Measurements from ENCODE around the gene KCNE4. TPM values are rescaled to one million over a fixed set of nuclear protein-coding genes. Genes with fewer than 3 reads are reported as not detected.
A peak's percentile ranks its signal among the peaks of the same experiment; 100 is the strongest.

The KCNE4 gene
- total and polyA plus RNA-seq, 9 of the 15 experiments (the other 6 are each of a cell fraction or from before 2014, with no cell fraction given) = not detected

DNA sequence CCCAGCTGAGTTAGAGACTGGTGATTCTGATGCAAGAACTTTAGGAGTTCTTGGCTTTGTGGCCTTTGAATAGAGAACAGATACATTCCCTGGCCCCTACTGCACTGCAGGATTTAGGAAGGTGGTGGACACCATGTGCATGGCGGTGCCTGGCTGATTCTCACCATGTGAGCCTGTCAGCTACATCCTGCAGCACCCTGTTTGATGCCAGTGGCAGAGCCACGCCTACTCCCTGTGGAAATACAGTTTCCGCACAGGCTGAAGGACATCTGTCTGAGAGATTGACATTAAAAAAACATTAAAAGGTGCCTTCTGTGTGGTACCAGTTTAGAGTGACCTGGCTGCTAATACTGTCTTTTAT lies 50.0 kb downstream of the KCNE4 start:
- in situ Hi-C loops (cut with MboI) (loop anchor here (5.0 kb wide), 1 partner anchor 125 kb away; no protein-coding TSS in a partner anchor), intact Hi-C loops (cut with micrococcal nuclease) (loop anchor here (5.0 kb wide), 1 partner anchor 410 kb away; no protein-coding TSS in a partner anchor)
- 32% methylated on average over 3 of the region's 3 CpGs for WGBS (ENCODE audit: insufficient coverage, low coverage, missing lambda C conversion rate)

DNA sequence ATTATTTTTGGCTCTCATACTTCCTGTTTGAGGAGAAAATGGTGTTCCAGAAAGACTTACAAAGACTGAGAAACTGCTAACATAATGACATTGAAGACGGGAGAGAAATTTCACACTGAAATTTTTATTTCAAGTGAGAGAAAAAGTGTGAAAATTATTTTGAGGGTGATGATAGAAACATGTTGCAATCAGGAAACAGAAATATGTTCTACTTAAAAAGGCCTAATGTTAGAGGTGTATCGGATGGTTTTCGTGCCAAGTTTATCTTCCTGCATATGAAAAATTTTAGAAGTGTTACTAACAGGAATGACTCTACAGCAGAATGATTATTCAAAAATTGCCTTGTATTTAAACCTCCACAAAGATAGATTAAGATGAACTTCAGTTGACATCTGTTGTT lies 50.5 kb downstream of the KCNE4 start:
- Histone ChIP-seq H3K79me2 (ENCODE audit: control insufficient read depth, insufficient read depth, low read length) (no peaks in the 10 kb centered on the region), H3K4me1 (replicated peaks in 1 of 2; ENCODE audit: control insufficient read depth in 2 of 2, insufficient read depth in 2 of 2, low read length in 2 of 2) (peaks cover 0 to 6% of the 10 kb centered on the region in 2 experiments; a peak in 3 of 5 replicates), H3K4me3 (no peak overlapping the region), H3K4me2 (ENCODE audit: insufficient read depth, low read length) (no peak overlapping the region), H3K9me1 (ENCODE audit: control insufficient read depth, insufficient read depth, low read length) (no peaks in the 10 kb centered on the region), H3K9me3 (replicated peaks; ENCODE audit: control insufficient read depth, insufficient read depth, low read depth, low read length) (no peaks in the 10 kb centered on the region), H3K36me3 (ENCODE audit: control insufficient read depth, insufficient read depth, low read length) (no peaks in the 10 kb centered on the region), H2AFZ (ENCODE audit: low read depth, low read length) (no peak overlapping the region), H3K9ac (ENCODE audit: insufficient read depth in 1 of 2, low read depth in 2 of 2, low read length in 2 of 2) (no peak overlapping the region), H4K20me1 (replicated peaks; ENCODE audit: control insufficient read depth, insufficient read depth, low read length) (no peaks in the 10 kb centered on the region), H3K27ac (ENCODE audit: extremely low read depth, low read depth, low read length) (no peak overlapping the region), H3K27me3 (ENCODE audit: control insufficient read depth in 2 of 2, insufficient read depth in 2 of 2, low read length in 2 of 2) (no peaks in the 10 kb centered on the region; a peak in 3 of 5 replicates)
- no peak for FAIRE-seq
- TF ChIP-seq ZBTB1 (CRISPR knock-in tag; IDR thresholded peaks at IDR 0.05; ENCODE audit: borderline replicate concordance, low read depth) = no peak
- TF ChIP-seq, protein P1, sequence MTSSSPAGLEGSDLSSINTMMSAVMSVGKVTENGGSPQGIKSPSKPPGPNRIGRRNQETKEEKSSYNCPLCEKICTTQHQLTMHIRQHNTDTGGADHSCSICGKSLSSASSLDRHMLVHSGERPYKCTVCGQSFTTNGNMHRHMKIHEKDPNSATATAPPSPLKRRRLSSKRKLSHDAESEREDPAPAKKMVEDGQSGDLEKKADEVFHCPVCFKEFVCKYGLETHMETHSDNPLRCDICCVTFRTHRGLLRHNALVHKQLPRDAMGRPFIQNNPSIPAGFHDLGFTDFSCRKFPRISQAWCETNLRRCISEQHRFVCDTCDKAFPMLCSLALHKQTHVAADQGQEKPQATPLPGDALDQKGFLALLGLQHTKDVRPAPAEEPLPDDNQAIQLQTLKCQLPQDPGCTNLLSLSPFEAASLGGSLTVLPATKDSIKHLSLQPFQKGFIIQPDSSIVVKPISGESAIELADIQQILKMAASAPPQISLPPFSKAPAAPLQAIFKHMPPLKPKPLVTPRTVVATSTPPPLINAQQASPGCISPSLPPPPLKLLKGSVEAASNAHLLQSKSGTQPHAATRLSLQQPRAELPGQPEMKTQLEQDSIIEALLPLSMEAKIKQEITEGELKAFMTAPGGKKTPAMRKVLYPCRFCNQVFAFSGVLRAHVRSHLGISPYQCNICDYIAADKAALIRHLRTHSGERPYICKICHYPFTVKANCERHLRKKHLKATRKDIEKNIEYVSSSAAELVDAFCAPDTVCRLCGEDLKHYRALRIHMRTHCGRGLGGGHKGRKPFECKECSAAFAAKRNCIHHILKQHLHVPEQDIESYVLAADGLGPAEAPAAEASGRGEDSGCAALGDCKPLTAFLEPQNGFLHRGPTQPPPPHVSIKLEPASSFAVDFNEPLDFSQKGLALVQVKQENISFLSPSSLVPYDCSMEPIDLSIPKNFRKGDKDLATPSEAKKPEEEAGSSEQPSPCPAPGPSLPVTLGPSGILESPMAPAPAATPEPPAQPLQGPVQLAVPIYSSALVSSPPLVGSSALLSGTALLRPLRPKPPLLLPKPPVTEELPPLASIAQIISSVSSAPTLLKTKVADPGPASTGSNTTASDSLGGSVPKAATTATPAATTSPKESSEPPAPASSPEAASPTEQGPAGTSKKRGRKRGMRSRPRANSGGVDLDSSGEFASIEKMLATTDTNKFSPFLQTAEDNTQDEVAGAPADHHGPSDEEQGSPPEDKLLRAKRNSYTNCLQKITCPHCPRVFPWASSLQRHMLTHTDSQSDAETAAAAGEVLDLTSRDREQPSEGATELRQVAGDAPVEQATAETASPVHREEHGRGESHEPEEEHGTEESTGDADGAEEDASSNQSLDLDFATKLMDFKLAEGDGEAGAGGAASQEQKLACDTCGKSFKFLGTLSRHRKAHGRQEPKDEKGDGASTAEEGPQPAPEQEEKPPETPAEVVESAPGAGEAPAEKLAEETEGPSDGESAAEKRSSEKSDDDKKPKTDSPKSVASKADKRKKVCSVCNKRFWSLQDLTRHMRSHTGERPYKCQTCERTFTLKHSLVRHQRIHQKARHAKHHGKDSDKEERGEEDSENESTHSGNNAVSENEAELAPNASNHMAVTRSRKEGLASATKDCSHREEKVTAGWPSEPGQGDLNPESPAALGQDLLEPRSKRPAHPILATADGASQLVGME (CRISPR knock-in tag; IDR thresholded peaks at IDR 0.05) = no peak
- TF ChIP-seq HMG20A (CRISPR knock-in tag; conservative IDR thresholded peaks at IDR 0.05) = no peak
- TF ChIP-seq POLR2A (conservative IDR thresholded peaks at IDR 0.05) = no peak
- TF ChIP-seq ZNF507 (tag; conservative IDR thresholded peaks at IDR 0.05) = no peak
- TF ChIP-seq, protein P2, sequence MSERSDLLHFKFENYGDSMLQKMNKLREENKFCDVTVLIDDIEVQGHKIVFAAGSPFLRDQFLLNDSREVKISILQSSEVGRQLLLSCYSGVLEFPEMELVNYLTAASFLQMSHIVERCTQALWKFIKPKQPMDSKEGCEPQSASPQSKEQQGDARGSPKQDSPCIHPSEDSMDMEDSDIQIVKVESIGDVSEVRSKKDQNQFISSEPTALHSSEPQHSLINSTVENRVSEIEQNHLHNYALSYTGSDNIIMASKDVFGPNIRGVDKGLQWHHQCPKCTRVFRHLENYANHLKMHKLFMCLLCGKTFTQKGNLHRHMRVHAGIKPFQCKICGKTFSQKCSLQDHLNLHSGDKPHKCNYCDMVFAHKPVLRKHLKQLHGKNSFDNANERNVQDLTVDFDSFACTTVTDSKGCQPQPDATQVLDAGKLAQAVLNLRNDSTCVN (CRISPR knock-in tag; IDR thresholded peaks at IDR 0.05) = no peak
- in situ Hi-C loops (cut with MboI) = loop anchor here (5.0 kb wide), 1 partner anchor 125 kb away; no protein-coding TSS in a partner anchor
- BruUV-seq (replicated peaks) = no TSS peak
- DNase-seq (ENCODE audit: extremely low read depth in 1 of 4, low spot score in 3 of 4) = no peak
- intact Hi-C loops (cut with micrococcal nuclease) = loop anchor here (5.0 kb wide), 1 partner anchor 410 kb away; no protein-coding TSS in a partner anchor
- ATAC-seq = no peak
- ChIA-PET POLR2A (no interaction called here), CTCF (ENCODE audit: low intra/inter-chr PET ratio) (interaction anchor here (2.0 kb wide), 1 partner anchor 130 kb away, joined by 5 read pairs; no protein-coding TSS in a partner anchor)
- WGBS (ENCODE audit: insufficient coverage, low coverage, missing lambda C conversion rate) = 0% methylated on average over 1 of the region's 3 CpGs

More for the DNA sequence above, 50.0 kb downstream of the KCNE4 start:
- TF ChIP-seq ZNF24 (IDR thresholded peaks at IDR 0.05) (no peak), LARP7 (IDR thresholded peaks at IDR 0.05) (no peak), ZBTB7A (IDR thresholded peaks at IDR 0.05; ENCODE audit: borderline replicate concordance, control insufficient read depth, low read depth, low read length) (no peak)
- TF ChIP-seq, protein P3, sequence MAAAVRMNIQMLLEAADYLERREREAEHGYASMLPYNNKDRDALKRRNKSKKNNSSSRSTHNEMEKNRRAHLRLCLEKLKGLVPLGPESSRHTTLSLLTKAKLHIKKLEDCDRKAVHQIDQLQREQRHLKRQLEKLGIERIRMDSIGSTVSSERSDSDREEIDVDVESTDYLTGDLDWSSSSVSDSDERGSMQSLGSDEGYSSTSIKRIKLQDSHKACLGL (CRISPR knock-in tag; IDR thresholded peaks at IDR 0.05; ENCODE audit: borderline replicate concordance, poor library complexity, severe bottlenecking) = no peak
- DNase-seq (ENCODE audit: extremely low read depth in 1 of 4, low spot score in 3 of 4) (no peak), ATAC-seq (peak; percentile 58), FAIRE-seq (no peak)
- Histone ChIP-seq H3K27ac (ENCODE audit: extremely low read depth, low read depth, low read length) (no peak overlapping the region), H3K4me3 (no peak overlapping the region), H4K20me1 (replicated peaks; ENCODE audit: control insufficient read depth, insufficient read depth, low read length) (no peaks in the 10 kb centered on the region), H3K79me2 (ENCODE audit: control insufficient read depth, insufficient read depth, low read length) (no peaks in the 10 kb centered on the region), H3K27me3 (ENCODE audit: control insufficient read depth in 2 of 2, insufficient read depth in 2 of 2, low read length in 2 of 2) (no peaks in the 10 kb centered on the region; a peak in 3 of 5 replicates), H3K36me3 (ENCODE audit: control insufficient read depth, insufficient read depth, low read length) (no peaks in the 10 kb centered on the region), H3K4me1 (replicated peaks in 1 of 2; ENCODE audit: control insufficient read depth in 2 of 2, insufficient read depth in 2 of 2, low read length in 2 of 2) (peaks cover 0 to 6% of the 10 kb centered on the region in 2 experiments; a peak in 3 of 5 replicates), H3K9me3 (replicated peaks; ENCODE audit: control insufficient read depth, insufficient read depth, low read depth, low read length) (no peaks in the 10 kb centered on the region), H3K9me1 (ENCODE audit: control insufficient read depth, insufficient read depth, low read length) (no peaks in the 10 kb centered on the region), H3K9ac (ENCODE audit: insufficient read depth in 1 of 2, low read depth in 2 of 2, low read length in 2 of 2) (no peak overlapping the region), H2AFZ (ENCODE audit: low read depth, low read length) (no peak overlapping the region), H3K4me2 (ENCODE audit: insufficient read depth, low read length) (no peak overlapping the region)
- CTCF ChIA-PET (ENCODE audit: low intra/inter-chr PET ratio) = interaction anchor here (2.0 kb wide), 1 partner anchor 130 kb away, joined by 5 read pairs; no protein-coding TSS in a partner anchor
- no TSS peak for BruUV-seq (replicated peaks)
- POLR2A ChIA-PET = interaction anchor here (1.0 kb wide), 1 partner anchor 127 kb away, joined by 3 read pairs; no protein-coding TSS in a partner anchor
